Fibroblast of gingiva (primary cell): ENCODE results near the gene OR7E24.
"Not testable (repeated sequence)": the region's sequence is repeated elsewhere in the genome, so short reads cannot be mapped to it uniquely, and the experiment has no call there.

Experiments used
- DNase-seq: peaks from one replicate; pipeline ENCODE4 v3.0.0-alpha.2; 2011; ENCODE audit warnings: low read depth

The OR7E24 gene

GRCh38 chr19:9250630-9251029, at the start of gene OR7E24:
OR7E24 (plus strand) TSS chr19:9250930; CDS start chr19:9251044, 114 bp downstream.
- no peak for DNase-seq

DNA sequence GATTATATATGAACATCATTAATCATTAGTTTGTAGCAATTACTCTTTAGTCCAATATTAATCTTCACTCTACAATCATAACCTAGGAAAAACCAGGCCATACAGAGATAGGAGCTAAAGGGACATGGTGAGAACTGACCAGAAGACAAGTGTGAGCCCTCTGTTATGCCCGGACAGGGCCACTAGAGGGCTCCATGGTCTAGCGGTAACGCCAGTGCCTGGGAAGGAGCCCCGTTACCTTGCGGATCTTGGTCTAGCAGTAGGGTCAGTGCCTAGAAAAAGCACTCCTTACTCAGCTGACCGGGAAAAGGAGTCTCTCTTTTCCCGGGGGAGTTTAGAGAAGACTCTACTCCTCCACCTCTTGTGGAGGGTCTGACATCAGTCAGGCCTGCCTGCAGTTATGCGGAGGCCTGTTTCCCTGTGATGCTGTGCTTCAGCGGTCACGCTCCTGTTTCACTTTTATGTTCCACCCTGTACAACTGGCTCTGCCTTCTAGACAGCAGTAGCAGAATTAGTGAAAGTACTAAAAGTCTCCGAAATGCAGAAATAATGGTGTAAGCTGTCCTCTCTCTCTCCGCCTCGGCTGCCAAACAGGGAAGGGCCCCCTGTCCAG, 45.1 kb upstream of the OR7E24 start:
- peak; percentile 37 for DNase-seq

- no peak for DNase-seq
These were observed 31.2 kb upstream of the OR7E24 start, which contains the start of gene OR7D4 for GRCh38 chr19:9219489-9219888. OR7D4 (minus strand) TSS chr19:9219589; CDS start chr19:9214837, 4,752 bp downstream.

- DNase-seq = no peak
These were observed 506 bp downstream of the OR7E24 start for GRCh38 chr19:9251236-9251635.

- DNase-seq = not testable (repeated sequence)
These were observed 32.8 kb downstream of the OR7E24 start for GRCh38 chr19:9283485-9283884.

DNA sequence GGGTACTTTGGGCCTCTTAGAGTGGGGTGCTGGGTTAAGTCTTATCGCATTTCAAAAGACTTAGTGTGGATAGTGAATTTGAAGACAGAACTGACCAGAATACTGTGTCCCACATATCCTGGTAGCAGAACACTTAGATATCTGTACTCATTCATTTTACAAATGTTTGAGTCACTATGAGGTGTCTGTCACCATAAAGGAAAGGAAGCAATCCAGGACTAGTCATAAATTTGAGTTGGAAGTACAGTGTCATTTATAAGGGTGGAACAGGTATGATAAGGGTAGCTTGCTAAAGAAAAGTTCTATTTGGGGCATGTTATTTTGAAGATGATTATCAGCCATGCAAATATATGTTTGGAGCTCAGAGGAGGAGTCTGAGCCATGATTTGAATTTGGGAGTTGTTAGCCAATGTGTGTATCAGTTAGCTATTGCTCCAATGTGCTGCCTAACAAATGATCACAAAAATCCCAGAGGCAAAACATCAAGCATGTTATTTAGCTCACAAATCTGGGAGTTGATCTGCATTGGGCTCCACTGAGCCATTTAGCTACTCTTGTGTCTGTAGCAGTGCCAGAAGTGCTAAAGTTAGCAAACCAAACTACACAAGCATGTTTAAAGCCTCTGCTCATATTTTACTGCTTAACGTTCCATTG, 38.6 kb downstream of the OR7E24 start:
- no peak for DNase-seq

- no peak for DNase-seq
These were observed 44.7 kb downstream of the OR7E24 start for GRCh38 chr19:9295411-9295849.

DNA sequence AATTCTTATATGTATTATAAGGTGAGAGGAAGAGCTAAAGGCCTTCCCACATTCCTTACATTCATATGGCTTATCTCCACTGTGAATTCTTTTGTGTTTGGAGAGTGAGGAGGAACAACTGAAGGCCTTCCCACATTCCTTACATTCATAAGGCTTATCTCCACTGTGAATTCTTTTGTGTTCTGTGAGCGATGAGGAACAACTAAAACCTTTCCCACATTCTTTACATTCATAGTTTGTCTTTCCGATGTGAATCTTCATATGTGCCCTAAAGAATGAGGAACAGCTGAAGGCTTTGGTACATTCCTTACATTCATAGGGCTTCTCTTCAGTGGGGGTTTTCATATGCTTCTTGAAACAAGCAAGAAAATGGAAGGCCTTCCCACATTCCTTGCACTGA, 45.6 kb downstream of the OR7E24 start:
- no peak for DNase-seq
